ENCODE measurements around the gene SGMS2.

- TF ChIP-seq CTCF (IDR thresholded peaks at IDR 0.05): no peak
- no peak for TF ChIP-seq CBFB (CRISPR knock-in tag; IDR thresholded peaks at IDR 0.05; ENCODE audit: low read depth)
- TF ChIP-seq, protein P1, sequence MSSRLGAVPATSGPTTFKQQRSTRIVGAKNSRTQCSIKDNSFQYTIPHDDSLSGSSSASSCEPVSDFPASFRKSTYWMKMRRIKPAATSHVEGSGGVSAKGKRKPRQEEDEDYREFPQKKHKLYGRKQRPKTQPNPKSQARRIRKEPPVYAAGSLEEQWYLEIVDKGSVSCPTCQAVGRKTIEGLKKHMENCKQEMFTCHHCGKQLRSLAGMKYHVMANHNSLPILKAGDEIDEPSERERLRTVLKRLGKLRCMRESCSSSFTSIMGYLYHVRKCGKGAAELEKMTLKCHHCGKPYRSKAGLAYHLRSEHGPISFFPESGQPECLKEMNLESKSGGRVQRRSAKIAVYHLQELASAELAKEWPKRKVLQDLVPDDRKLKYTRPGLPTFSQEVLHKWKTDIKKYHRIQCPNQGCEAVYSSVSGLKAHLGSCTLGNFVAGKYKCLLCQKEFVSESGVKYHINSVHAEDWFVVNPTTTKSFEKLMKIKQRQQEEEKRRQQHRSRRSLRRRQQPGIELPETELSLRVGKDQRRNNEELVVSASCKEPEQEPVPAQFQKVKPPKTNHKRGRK (CRISPR knock-in tag; IDR thresholded peaks at IDR 0.05; ENCODE audit: borderline replicate concordance): no peak
- no peak for TF ChIP-seq NFYB (CRISPR knock-in tag; conservative IDR thresholded peaks at IDR 0.05; ENCODE audit: low read depth)
- TF ChIP-seq PRRX2 (CRISPR knock-in tag; IDR thresholded peaks at IDR 0.05): no peak
- no peak for TF ChIP-seq CREM (CRISPR knock-in tag; IDR thresholded peaks at IDR 0.05)
- no peak for TF ChIP-seq SP1 (CRISPR knock-in tag; conservative IDR thresholded peaks at IDR 0.05)
- no peak for TF ChIP-seq MAX (CRISPR knock-in tag; IDR thresholded peaks at IDR 0.05)
- no peak for TF ChIP-seq RELA (CRISPR knock-in tag; IDR thresholded peaks at IDR 0.05; ENCODE audit: borderline replicate concordance)
- TF ChIP-seq GABPB1 (CRISPR knock-in tag; IDR thresholded peaks at IDR 0.05): no peak
- TF ChIP-seq E2F1 (CRISPR knock-in tag; IDR thresholded peaks at IDR 0.05): no peak
Observed at GRCh38 chr4:107853444-107854355, 29.0 kb downstream of the SGMS2 start.
